ENCODE results near the gene CHST14. TPM values are rescaled to one million over a fixed set of nuclear protein-coding genes. Genes with fewer than 3 reads are reported as not detected.

Gene CHST14
- total RNA-seq = 10 to 100 TPM; 11.8 to 15.8 TPM
- long read RNA-seq, donor 1, transcript CHST14-201 (1 exons, 3,574 nt) = major isoform, 6 of 6 reads
- long read RNA-seq, donor 1, partial matches to known transcripts = 0 of 6 reads
- long read RNA-seq, donor 1, other reads (novel, unspliced or antisense) = 0 of 6 reads
- long read RNA-seq, donor 2, transcript CHST14-201 (1 exons, 3,574 nt) = major isoform, 9 of 9 reads
- long read RNA-seq, donor 2, partial matches to known transcripts = 0 of 9 reads
- long read RNA-seq, donor 2, other reads (novel, unspliced or antisense) = 0 of 9 reads

- intact Hi-C loops (cut with DNase I) = no loop called here
- DNase-seq (ENCODE audit: low spot score) = peak; percentile 83
Measured at GRCh38 chr15:40470423-40471104, at the start of gene CHST14. Gene CHST14, plus strand, starts transcription at chr15:40470984. Its CDS starts 230 bp downstream, at chr15:40471214.

DNA sequence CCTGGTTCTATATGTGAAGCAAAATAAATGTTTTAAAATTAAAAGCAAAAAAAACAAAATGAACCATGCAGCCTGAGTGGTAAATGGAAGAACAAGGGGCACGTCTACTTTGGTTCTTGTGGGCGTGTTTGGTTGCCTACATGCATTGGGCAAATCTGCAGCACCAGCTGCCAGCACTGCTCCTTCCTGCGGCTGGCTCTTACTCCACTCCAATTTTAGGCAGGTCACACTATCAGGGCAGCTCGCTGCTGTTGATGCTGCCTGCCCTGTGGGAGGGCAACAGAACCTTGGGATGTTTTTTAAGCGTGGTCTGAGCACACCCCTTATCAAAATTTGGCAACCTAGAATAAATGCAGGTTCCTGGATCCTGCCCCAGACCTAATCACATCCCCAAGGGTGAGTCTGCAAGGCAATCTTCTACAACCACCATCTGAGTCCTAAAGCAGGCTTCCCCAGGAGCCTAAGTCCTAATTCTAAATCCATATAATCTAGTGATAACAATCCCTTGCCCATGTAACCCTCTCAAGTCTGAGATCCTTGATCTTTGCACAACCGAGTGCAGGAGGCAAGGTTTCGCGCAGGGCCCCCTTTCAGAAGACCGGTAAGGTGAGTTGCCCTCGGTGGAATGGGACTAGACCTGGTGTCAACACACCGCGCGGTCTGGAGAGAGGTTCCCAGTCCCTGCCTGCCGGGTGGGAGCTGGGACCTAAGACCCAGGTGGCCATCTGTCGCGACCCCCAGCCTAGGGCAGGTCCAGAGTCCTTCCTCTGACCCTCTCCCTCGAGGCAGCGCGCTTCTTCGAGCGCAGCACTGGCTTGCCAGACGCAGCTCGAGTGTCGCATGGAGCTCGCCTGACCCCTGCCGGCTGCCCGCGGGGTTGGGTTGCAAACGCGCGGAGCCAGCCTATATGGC, 49.3 kb upstream of the CHST14 start:
- peak; percentile 94 for DNase-seq (ENCODE audit: low spot score)

GRCh38 chr15:40424483-40425115, 46.2 kb upstream of the CHST14 start:
- intact Hi-C loops (cut with DNase I) = loop anchor here in 1 of 2 donors (5.0 kb wide), 2 partner anchors 147 to 238 kb away; no protein-coding TSS in a partner anchor
- DNase-seq (ENCODE audit: low spot score) = no peak

More for the DNA sequence above, 49.3 kb upstream of the CHST14 start:
- intact Hi-C loops (cut with DNase I) = loop anchor here (1.0 to 5.0 kb wide), 3 partner anchors 24 to 241 kb away; no protein-coding TSS in a partner anchor

DNA sequence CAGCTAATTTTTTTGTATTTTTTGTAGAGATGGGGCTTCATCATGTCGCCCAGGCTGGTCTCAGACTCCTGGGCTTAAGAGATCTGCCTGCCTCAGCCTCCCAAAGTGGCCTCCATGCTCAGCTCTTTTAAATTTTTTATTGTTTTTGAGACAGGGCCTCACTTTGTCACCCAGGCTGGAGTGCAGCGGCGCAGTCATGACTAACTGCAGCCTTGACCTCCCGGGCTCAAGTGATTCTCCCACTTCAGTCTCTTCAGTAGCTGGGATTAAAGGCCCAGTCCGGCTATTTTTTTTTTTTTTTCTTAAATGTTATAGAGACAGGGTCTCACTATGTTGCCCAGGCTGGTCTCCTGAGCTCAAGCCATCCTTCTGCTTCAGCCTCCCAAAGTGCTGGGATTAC, 45.1 kb upstream of the CHST14 start:
- no peak for DNase-seq (ENCODE audit: low spot score)
- intact Hi-C loops (cut with DNase I) = loop anchor here in 1 of 2 donors (5.0 kb wide), 1 partner anchor 148 kb away; no protein-coding TSS in a partner anchor

DNA sequence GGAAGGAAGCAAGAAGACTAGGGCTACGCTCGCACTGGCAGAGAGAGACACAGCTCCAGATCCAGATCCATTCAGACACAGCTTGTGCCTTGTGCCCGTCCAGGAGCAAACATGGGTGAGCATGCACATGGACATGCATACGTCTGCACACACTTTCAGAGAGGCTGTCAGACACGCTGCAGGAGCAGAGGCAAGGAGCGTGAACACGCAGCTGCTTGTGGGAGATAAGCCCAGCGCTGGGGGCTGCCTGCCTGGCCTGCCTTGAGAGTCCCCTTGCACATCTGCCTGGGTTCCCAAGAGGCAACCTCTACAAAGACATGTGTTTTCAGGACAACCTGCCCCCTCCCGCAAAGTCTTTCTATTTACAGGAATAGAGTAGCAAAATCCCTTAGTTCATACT, 43.6 kb upstream of the CHST14 start:
- DNase-seq (ENCODE audit: low spot score) = no peak
- intact Hi-C loops (cut with DNase I) = loop anchor here in 1 of 2 donors (5.0 kb wide), 1 partner anchor 150 kb away; no protein-coding TSS in a partner anchor

DNA sequence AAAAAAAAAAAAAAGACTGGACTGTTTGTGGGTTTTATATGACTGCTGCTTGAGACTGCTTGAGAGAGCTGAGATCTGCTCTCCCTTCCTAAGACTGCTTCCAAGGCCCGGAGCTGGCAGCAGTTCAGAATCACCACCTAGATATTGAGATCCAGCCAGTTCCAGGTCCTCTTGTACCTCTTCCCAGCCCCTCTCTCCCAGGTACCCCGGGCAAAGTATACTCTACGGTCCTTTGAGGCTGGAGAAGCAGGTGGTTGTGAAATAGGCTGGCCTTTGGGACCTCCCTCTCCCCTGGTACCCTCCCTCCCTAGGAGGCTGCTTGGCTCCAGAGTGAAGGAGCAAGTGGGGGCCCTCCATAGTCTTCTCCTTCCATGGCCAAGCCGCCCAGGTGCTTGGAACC, 42.6 kb upstream of the CHST14 start:
- intact Hi-C loops (cut with DNase I) = loop anchor here in 1 of 2 donors (5.0 kb wide), 1 partner anchor 151 kb away; no protein-coding TSS in a partner anchor
- no peak for DNase-seq (ENCODE audit: low spot score)

GRCh38 chr15:40429068-40429710, 41.6 kb upstream of the CHST14 start:
- DNase-seq (ENCODE audit: low spot score) = no peak
- intact Hi-C loops (cut with DNase I) = loop anchor here in 1 of 2 donors (5.0 kb wide), 1 partner anchor 152 kb away; no protein-coding TSS in a partner anchor

DNA sequence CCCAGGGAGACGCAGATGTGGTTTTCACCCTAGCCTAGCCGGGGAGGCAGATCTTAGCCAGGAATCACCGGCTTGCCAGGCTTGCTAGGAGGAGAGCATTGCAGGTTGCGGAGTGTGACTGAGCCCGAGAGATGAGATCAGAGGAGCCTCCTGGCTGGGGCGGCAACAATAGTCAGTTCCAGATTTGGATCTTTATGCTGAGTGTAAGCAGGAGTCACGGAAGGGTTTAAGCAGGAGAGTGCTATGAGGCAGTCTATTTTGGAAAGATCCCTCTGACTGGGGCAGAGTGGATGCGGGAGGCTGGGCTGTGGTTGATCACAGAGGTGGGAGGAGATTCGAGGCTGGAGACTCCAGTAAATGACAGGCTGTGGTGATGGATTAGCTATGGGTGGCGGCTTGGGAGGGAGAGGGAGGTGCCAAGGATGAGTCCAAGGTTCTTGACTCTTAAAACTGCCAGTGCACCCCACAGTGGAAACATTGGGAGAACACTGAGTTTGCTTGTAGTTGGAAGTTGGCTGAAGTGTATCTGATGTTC, 40.4 kb upstream of the CHST14 start:
- no peak for DNase-seq (ENCODE audit: low spot score)
- intact Hi-C loops (cut with DNase I) = no loop called here

GRCh38 chr15:40435023-40435709, 35.6 kb upstream of the CHST14 start:
- intact Hi-C loops (cut with DNase I) = no loop called here

DNA sequence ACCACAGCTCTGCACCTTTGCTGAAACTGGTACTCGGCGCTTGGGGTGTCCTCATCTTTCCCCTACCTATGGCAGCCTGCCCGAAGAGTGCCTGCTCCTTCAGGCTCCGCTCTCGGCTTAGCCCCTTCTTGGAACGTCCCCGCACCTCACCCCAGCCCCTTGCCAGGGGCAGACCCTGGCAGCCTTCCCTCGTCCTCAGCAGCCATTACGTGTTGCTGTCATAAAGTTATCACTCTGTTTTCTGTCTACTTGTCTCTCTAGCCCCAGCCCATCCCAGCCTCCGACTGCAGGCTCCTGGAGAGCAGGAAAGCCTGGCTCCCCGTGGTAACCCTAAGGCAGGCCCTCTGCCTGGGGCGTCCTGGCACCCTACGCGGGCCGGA, 35.1 kb upstream of the CHST14 start:
- no peak for DNase-seq (ENCODE audit: low spot score)
- intact Hi-C loops (cut with DNase I) = no loop called here

More at GRCh38 chr15:40435023-40435709, 35.6 kb upstream of the CHST14 start:
- DNase-seq (ENCODE audit: low spot score) = no peak

- intact Hi-C loops (cut with DNase I) = no loop called here
- no peak for DNase-seq (ENCODE audit: low spot score)
Measured at GRCh38 chr15:40436116-40436891, 34.5 kb upstream of the CHST14 start.

- intact Hi-C loops (cut with DNase I) = no loop called here
- DNase-seq (ENCODE audit: low spot score) = no peak
Measured at GRCh38 chr15:40436892-40437751, 33.7 kb upstream of the CHST14 start.

DNA sequence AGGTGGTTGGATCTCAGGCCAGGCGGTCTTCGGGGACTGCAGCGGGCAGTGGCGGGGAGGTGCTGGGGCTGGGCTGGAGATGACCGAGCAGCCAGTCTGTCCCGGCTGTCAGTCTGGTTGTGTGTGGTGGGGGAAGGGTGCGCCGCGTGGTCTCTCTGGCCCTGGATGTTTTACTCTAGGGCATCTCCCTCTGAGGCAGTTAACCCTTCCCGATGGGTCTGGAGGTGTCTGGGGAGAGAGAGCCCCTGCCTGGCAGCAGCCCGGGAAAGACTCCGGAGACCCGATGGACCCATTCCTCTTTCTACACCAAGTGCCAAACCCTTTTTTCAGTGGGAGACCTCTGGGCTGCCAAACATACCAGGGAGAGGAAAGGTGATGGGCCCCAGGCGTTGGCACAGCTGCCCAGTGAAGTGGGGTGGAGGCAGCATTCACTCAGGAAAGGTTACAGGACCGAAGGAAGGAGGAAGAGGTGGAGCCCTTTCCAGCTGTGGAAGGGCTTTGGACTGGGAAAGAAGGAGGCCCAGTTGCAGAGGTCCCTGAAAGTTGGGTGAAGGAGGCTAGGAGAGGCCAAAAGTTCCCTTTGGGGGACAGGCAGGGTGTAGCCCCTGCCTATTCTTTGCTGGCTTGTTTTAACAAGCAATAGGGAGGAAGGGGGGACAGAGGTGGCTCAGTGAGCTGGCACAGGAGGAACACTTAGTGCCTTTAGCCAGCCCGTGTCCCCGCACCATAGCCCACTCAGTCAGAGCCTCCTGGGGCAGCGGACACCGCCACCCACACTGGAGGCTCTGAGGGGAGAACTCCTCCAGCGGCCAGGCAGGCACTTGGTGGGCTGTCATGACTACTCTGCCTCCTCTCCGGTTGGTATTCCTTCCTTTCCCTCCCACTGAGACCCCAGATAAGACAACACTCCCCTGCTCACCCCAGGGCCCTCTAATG, 32.8 kb upstream of the CHST14 start:
- DNase-seq (ENCODE audit: low spot score) = no peak
- intact Hi-C loops (cut with DNase I) = no loop called here

GRCh38 chr15:40438712-40439111, 32.1 kb upstream of the CHST14 start:
- intact Hi-C loops (cut with DNase I) = no loop called here
- DNase-seq (ENCODE audit: low spot score) = no peak

DNA sequence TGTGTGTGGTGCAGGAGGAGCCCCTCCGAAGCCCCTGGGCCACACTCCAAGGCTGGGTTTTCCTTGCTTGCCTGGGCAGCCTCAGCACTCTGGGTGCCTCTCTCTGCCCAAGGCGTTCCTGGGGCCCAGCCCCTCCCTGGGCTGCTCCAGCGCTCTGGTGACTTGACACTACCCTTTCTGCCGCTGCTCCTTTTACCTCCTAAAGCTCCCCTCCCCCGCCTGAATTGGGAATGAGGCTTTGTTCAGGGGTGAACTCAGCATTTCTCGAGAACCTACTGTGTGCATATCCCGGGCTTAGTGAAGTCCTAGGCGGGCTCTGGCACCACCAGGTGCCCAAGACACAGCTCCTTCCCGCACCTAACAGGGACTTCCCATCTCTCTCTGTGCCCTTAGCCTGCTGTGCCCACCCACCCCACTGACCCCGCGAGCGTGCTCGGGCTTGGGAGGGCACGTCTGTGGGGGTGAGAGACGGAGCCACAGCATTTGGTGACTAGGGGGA, 31.3 kb upstream of the CHST14 start:
- no peak for DNase-seq (ENCODE audit: low spot score)
- intact Hi-C loops (cut with DNase I) = no loop called here
